ENCODE measurements around the gene SARNP.
A peak's percentile ranks its signal among the peaks of the same experiment; 100 is the strongest.

The SARNP gene

DNA sequence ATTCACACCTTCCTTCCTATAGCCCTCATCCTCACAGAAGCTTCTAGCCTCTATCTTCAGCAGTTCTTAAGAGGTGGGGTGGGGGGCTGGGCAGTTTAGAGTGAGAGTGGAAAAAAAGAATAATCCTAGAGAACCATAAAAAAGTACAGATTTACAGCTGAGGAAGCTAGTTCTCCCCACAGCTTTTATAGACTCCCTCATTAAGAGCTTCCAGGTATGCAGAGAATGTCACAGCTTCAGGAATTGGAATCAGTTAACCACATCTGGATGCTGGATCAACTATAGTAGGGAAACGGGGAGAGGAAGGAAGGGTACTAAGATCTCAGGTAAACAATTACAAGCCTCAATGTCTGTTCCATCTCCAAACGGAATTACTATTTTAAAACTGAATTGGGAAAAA is 62.3 kb downstream of the SARNP start:
- Histone ChIP-seq H3K79me1 (replicated peaks; ENCODE audit: low read length, poor library complexity, severe bottlenecking) (peaks cover 20% of the 10 kb centered on the region), H3K4ac (ENCODE audit: low read depth in 1 of 2, low read length in 2 of 2) (no peak overlapping the region), H2AFZ (ENCODE audit: low read depth, low read length) (no peak overlapping the region), H3K36me3 (ENCODE audit: control insufficient read depth in 1 of 2, insufficient read depth in 2 of 2, low read depth in 1 of 2, low read length in 2 of 2) (peaks cover 50 to 94% of the 10 kb centered on the region in 2 experiments), H2BK12ac (ENCODE audit: low read length in 2 of 2) (no peak overlapping the region), H3K4me3 (ENCODE audit: insufficient read depth in 1 of 2, low read depth in 1 of 2, low read length in 2 of 2) (no peak overlapping the region), H3K4me2 (ENCODE audit: low read length, poor library complexity, severe bottlenecking) (no peak overlapping the region), H3K9me3 (ENCODE audit: control insufficient read depth, low read length) (no peaks in the 10 kb centered on the region), H4K91ac (ENCODE audit: low read length) (no peak overlapping the region), H2BK15ac (ENCODE audit: low read depth, poor library complexity, severe bottlenecking) (no peak overlapping the region), H2AK5ac (ENCODE audit: low read length, severe bottlenecking) (no peak overlapping the region), H4K8ac (ENCODE audit: low read length) (no peak overlapping the region), H3K23ac (ENCODE audit: low read length in 2 of 2) (no peak overlapping the region), H3K27me3 (ENCODE audit: control insufficient read depth in 1 of 2, insufficient read depth in 1 of 2, low read length in 2 of 2) (no peaks in the 10 kb centered on the region), H3K14ac (ENCODE audit: low read length in 2 of 2) (no peak overlapping the region), H3K18ac (ENCODE audit: low read depth in 1 of 2, low read length in 2 of 2) (no peak overlapping the region), H3K9ac (ENCODE audit: low read length) (no peak overlapping the region), H2BK120ac (ENCODE audit: low read depth, low read length) (no peak overlapping the region), H3K4me1 (ENCODE audit: control insufficient read depth, insufficient read depth, low read depth, low read length) (no peaks in the 10 kb centered on the region), H2BK5ac (ENCODE audit: low read depth, low read length, poor library complexity, severe bottlenecking) (no peak overlapping the region), H3K27ac (ENCODE audit: low read length, poor library complexity, severe bottlenecking) (no peak overlapping the region)
- DNase-seq: no peak
- WGBS: 50% methylated on average over 1 of the region's 2 CpGs

DNA sequence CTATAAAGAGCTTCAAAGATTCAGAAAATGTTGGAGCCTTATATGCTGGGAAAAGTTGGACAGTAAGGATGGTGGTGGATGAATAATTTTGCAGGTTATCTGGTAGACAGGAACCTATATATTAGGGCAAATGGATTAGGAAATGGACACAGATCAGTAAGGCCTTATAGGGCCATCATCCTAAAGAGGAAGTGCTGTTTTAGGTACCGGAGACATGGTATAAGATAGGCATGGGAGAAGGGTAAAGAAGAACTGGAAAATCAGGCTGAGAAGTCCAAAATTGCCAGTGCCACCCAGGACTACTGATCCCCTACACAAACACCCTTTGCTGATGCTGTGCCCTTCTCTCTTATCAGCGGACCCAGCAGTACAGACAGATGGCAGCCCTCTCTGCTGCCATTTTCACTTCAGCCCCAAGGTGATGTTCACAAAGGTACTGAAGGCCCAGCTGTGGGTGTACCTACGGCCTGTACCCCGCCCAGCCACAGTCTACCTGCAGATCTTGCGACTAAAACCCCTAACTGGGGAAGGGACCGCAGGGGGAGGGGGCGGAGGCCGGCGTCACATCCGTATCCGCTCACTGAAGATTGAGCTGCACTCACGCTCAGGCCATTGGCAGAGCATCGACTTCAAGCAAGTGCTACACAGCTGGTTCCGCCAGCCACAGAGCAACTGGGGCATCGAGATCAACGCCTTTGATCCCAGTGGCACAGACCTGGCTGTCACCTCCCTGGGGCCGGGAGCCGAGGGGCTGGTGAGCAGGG is 69.1 kb downstream of the SARNP start:
- Histone ChIP-seq H4K91ac (ENCODE audit: low read length) (no peak overlapping the region), H2BK15ac (ENCODE audit: low read depth, poor library complexity, severe bottlenecking) (no peak overlapping the region), H2BK120ac (ENCODE audit: low read depth, low read length) (no peak overlapping the region), H3K27me3 (ENCODE audit: control insufficient read depth in 1 of 2, insufficient read depth in 1 of 2, low read length in 2 of 2) (no peaks in the 10 kb centered on the region), H3K27ac (ENCODE audit: low read length, poor library complexity, severe bottlenecking) (no peak overlapping the region), H3K18ac (ENCODE audit: low read depth in 1 of 2, low read length in 2 of 2) (no peak overlapping the region), H3K4me2 (ENCODE audit: low read length, poor library complexity, severe bottlenecking) (no peak overlapping the region), H2AFZ (ENCODE audit: low read depth, low read length) (no peak overlapping the region), H3K9ac (ENCODE audit: low read length) (no peak overlapping the region), H3K79me1 (replicated peaks; ENCODE audit: low read length, poor library complexity, severe bottlenecking) (peaks cover 25% of the 10 kb centered on the region), H2AK5ac (ENCODE audit: low read length, severe bottlenecking) (no peak overlapping the region), H3K9me3 (ENCODE audit: control insufficient read depth, low read length) (no peaks in the 10 kb centered on the region), H3K14ac (ENCODE audit: low read length in 2 of 2) (no peak overlapping the region), H2BK5ac (ENCODE audit: low read depth, low read length, poor library complexity, severe bottlenecking) (no peak overlapping the region), H3K4ac (ENCODE audit: low read depth in 1 of 2, low read length in 2 of 2) (no peak overlapping the region), H2BK12ac (ENCODE audit: low read length in 2 of 2) (no peak overlapping the region), H3K23ac (ENCODE audit: low read length in 2 of 2) (peak overlapping the region in 1 of 2 experiments; percentile 54), H3K36me3 (ENCODE audit: control insufficient read depth in 1 of 2, insufficient read depth in 2 of 2, low read depth in 1 of 2, low read length in 2 of 2) (peaks cover 38 to 47% of the 10 kb centered on the region in 2 experiments), H3K4me1 (ENCODE audit: control insufficient read depth, insufficient read depth, low read depth, low read length) (peaks cover 16% of the 10 kb centered on the region), H4K8ac (ENCODE audit: low read length) (no peak overlapping the region), H3K4me3 (ENCODE audit: insufficient read depth in 1 of 2, low read depth in 1 of 2, low read length in 2 of 2) (no peak overlapping the region)
- 95% methylated on average over 18 of the region's 18 CpGs for WGBS
- DNase-seq: no peak

DNA sequence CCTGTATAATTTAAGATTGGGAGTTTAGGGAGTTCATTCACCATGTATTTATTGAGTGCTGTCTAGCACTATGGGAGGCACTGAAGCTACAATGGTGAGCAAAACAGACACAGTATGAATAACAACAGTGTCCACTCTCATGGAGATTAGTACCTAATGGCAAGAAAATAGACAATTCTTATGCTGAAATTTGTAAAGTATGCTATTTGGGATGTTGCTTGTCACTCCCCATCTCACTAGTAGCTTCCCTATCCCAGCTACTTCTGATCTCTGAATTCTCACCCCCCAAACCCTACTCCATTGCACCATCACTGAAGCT is 70.7 kb downstream of the SARNP start:
- H3K79me1 ChIP-seq (replicated peaks; ENCODE audit: low read length, poor library complexity, severe bottlenecking): peaks cover 20% of the 10 kb centered on the region
- no peak overlapping the region for H4K91ac ChIP-seq (ENCODE audit: low read length)
- H3K27me3 ChIP-seq (ENCODE audit: control insufficient read depth in 1 of 2, insufficient read depth in 1 of 2, low read length in 2 of 2): no peaks in the 10 kb centered on the region
- H3K9ac ChIP-seq (ENCODE audit: low read length): no peak overlapping the region
- H3K4me2 ChIP-seq (ENCODE audit: low read length, poor library complexity, severe bottlenecking): no peak overlapping the region
- no peak overlapping the region for H2BK5ac ChIP-seq (ENCODE audit: low read depth, low read length, poor library complexity, severe bottlenecking)
- H3K14ac ChIP-seq (ENCODE audit: low read length in 2 of 2): no peak overlapping the region
- no peak overlapping the region for H4K8ac ChIP-seq (ENCODE audit: low read length)
- H3K4me1 ChIP-seq (ENCODE audit: control insufficient read depth, insufficient read depth, low read depth, low read length): peaks cover 20% of the 10 kb centered on the region
- H3K9me3 ChIP-seq (ENCODE audit: control insufficient read depth, low read length): no peaks in the 10 kb centered on the region
- no peak overlapping the region for H3K4me3 ChIP-seq (ENCODE audit: insufficient read depth in 1 of 2, low read depth in 1 of 2, low read length in 2 of 2)
- peaks cover 30 to 32% of the 10 kb centered on the region in 2 experiments for H3K36me3 ChIP-seq (ENCODE audit: control insufficient read depth in 1 of 2, insufficient read depth in 2 of 2, low read depth in 1 of 2, low read length in 2 of 2)
- DNase-seq: no peak
- H3K18ac ChIP-seq (ENCODE audit: low read depth in 1 of 2, low read length in 2 of 2): no peak overlapping the region
- no peak overlapping the region for H3K23ac ChIP-seq (ENCODE audit: low read length in 2 of 2)
- H3K4ac ChIP-seq (ENCODE audit: low read depth in 1 of 2, low read length in 2 of 2): no peak overlapping the region
- H2AK5ac ChIP-seq (ENCODE audit: low read length, severe bottlenecking): no peak overlapping the region
- no peak overlapping the region for H2BK15ac ChIP-seq (ENCODE audit: low read depth, poor library complexity, severe bottlenecking)
- no peak overlapping the region for H3K27ac ChIP-seq (ENCODE audit: low read length, poor library complexity, severe bottlenecking)
- no peak overlapping the region for H2AFZ ChIP-seq (ENCODE audit: low read depth, low read length)
- H2BK12ac ChIP-seq (ENCODE audit: low read length in 2 of 2): no peak overlapping the region
- H2BK120ac ChIP-seq (ENCODE audit: low read depth, low read length): no peak overlapping the region

- Histone ChIP-seq H4K8ac (ENCODE audit: low read length) (peak overlapping the region; percentile 27), H3K4me1 (ENCODE audit: control insufficient read depth, insufficient read depth, low read depth, low read length) (peaks cover 22% of the 10 kb centered on the region), H3K27ac (ENCODE audit: low read length, poor library complexity, severe bottlenecking) (no peak overlapping the region), H2AFZ (ENCODE audit: low read depth, low read length) (no peak overlapping the region), H3K36me3 (ENCODE audit: control insufficient read depth in 1 of 2, insufficient read depth in 2 of 2, low read depth in 1 of 2, low read length in 2 of 2) (peaks cover 24 to 27% of the 10 kb centered on the region in 2 experiments), H2BK15ac (ENCODE audit: low read depth, poor library complexity, severe bottlenecking) (no peak overlapping the region), H3K23ac (ENCODE audit: low read length in 2 of 2) (no peak overlapping the region), H3K4ac (ENCODE audit: low read depth in 1 of 2, low read length in 2 of 2) (no peak overlapping the region), H3K14ac (ENCODE audit: low read length in 2 of 2) (no peak overlapping the region), H2BK120ac (ENCODE audit: low read depth, low read length) (no peak overlapping the region), H3K9ac (ENCODE audit: low read length) (peak overlapping the region; percentile 36), H3K9me3 (ENCODE audit: control insufficient read depth, low read length) (no peaks in the 10 kb centered on the region), H3K79me1 (replicated peaks; ENCODE audit: low read length, poor library complexity, severe bottlenecking) (peaks cover 17% of the 10 kb centered on the region), H3K4me2 (ENCODE audit: low read length, poor library complexity, severe bottlenecking) (no peak overlapping the region), H2BK12ac (ENCODE audit: low read length in 2 of 2) (peak overlapping the region in 1 of 2 experiments; percentile 29), H3K18ac (ENCODE audit: low read depth in 1 of 2, low read length in 2 of 2) (peak overlapping the region in 1 of 2 experiments; percentile 58), H3K4me3 (ENCODE audit: insufficient read depth in 1 of 2, low read depth in 1 of 2, low read length in 2 of 2) (no peak overlapping the region), H4K91ac (ENCODE audit: low read length) (no peak overlapping the region), H2BK5ac (ENCODE audit: low read depth, low read length, poor library complexity, severe bottlenecking) (no peak overlapping the region), H3K27me3 (ENCODE audit: control insufficient read depth in 1 of 2, insufficient read depth in 1 of 2, low read length in 2 of 2) (no peaks in the 10 kb centered on the region), H2AK5ac (ENCODE audit: low read length, severe bottlenecking) (no peak overlapping the region)
- WGBS: 3% methylated on average over 2 of the region's 3 CpGs
- DNase-seq: no peak
Measured at GRCh38 chr12:55746174-55746912, 71.2 kb downstream of the SARNP start.

Data from mesenchymal stem cell (in vitro differentiated cells and primary cell).